Kidney epithelial cell (primary cell): ENCODE results near the gene CEP41. TPM values are rescaled to one million over a fixed set of nuclear protein-coding genes. Genes with fewer than 3 reads are reported as not detected.

Experiments
- DNase-seq: peaks from one replicate; pipeline ENCODE4 v3.0.0-alpha.2; 2010; ENCODE audit warnings: low read depth
- H3K27me3 ChIP-seq: 2 replicates; pipeline ENCODE4 v1.6.0; 2011; ENCODE audit warnings: low read length; ENCODE audit not compliant: control insufficient read depth, insufficient read depth
- H3K36me3 ChIP-seq: 2 replicates; pipeline ENCODE4 v1.5.1; 2011; ENCODE audit warnings: low read length; ENCODE audit not compliant: control insufficient read depth, insufficient read depth
- H3K4me3 ChIP-seq: 2 replicates; pipeline ENCODE4 v1.5.1; 2011; ENCODE audit warnings: low read depth, mild to moderate bottlenecking, control low read depth, low read length
- CTCF ChIP-seq: IDR thresholded peaks from 2 replicates; pipeline ENCODE4 v1.5.1; 2011; ENCODE audit warnings: mild to moderate bottlenecking, moderate library complexity, low read length, control low read depth, inconsistent platforms; ENCODE audit not compliant: insufficient read depth, poor library complexity, severe bottlenecking
- total RNA-seq: library from RNA; depleted of rRNA; stranded (reverse); fragments of >200 nt; gene quantifications from 2 replicates; pipeline ENCODE4 v1.2.3, GENCODE V29; 2015

CEP41 gene
- total RNA-seq, 1 donor from 2014 or later = 27.8 TPM

GRCh38 chr7:130429019-130429418 is 11.8 kb downstream of the CEP41 start:
- Histone ChIP-seq H3K36me3 (no peaks in the 10 kb centered on the region), H3K27me3 (no peaks in the 10 kb centered on the region)

GRCh38 chr7:130426564-130426963 is 14.3 kb downstream of the CEP41 start:
- Histone ChIP-seq H3K4me3 (no peak overlapping the region), H3K36me3 (no peaks in the 10 kb centered on the region), H3K27me3 (no peaks in the 10 kb centered on the region)
- no peak for TF ChIP-seq CTCF
- no peak for DNase-seq

More at GRCh38 chr7:130429019-130429418, 11.8 kb downstream of the CEP41 start:
- no peak for DNase-seq
- H3K4me3 ChIP-seq = no peak overlapping the region
- TF ChIP-seq CTCF = no peak

- no peak overlapping the region for H3K4me3 ChIP-seq
- no peaks in the 10 kb centered on the region for H3K27me3 ChIP-seq
- no peak for DNase-seq
- H3K36me3 ChIP-seq = no peaks in the 10 kb centered on the region
- no peak for TF ChIP-seq CTCF
Observed at GRCh38 chr7:130425796-130426195, 15.0 kb downstream of the CEP41 start.

GRCh38 chr7:130423501-130424037 is 17.2 kb downstream of the CEP41 start:
- no peak for DNase-seq
- H3K27me3 ChIP-seq = no peaks in the 10 kb centered on the region
- no peak for TF ChIP-seq CTCF
- H3K36me3 ChIP-seq = no peaks in the 10 kb centered on the region
- H3K4me3 ChIP-seq = no peak overlapping the region

GRCh38 chr7:130421684-130422083 is 19.1 kb downstream of the CEP41 start:
- Histone ChIP-seq H3K4me3 (no peak overlapping the region), H3K36me3 (no peaks in the 10 kb centered on the region), H3K27me3 (no peaks in the 10 kb centered on the region)
- no peak for TF ChIP-seq CTCF
- no peak for DNase-seq

GRCh38 chr7:130420943-130421578 is 19.8 kb downstream of the CEP41 start:
- DNase-seq = no peak
- TF ChIP-seq CTCF = no peak
- no peaks in the 10 kb centered on the region for H3K27me3 ChIP-seq
- H3K4me3 ChIP-seq = no peak overlapping the region
- no peaks in the 10 kb centered on the region for H3K36me3 ChIP-seq
